ENCODE data around the gene TTLL10.

Gene TTLL10

DNA sequence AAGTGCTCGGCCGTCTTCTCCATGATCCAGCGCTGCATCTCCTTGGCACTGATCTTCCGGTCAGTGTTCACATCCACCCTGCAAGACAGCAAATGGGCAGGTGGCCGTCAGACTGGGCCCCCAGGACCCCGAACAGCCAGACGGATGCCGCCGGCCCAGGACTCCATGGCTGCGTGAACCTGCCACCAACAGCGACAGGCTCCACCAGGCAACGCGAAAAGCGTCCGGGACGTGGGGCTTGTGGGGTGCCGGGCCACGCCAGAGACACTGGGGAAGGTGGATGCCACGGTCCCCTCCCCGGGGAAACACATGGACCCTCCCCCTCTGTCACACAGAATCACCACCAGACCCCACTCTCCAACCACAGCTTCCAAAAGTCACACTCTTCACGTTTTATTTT is 50.2 kb downstream of the TTLL10 start:
- DNase-seq: no peak

- DNase-seq: no peak
Measured at GRCh38 chr1:1225238-1225845, 51.7 kb downstream of the TTLL10 start.

DNA sequence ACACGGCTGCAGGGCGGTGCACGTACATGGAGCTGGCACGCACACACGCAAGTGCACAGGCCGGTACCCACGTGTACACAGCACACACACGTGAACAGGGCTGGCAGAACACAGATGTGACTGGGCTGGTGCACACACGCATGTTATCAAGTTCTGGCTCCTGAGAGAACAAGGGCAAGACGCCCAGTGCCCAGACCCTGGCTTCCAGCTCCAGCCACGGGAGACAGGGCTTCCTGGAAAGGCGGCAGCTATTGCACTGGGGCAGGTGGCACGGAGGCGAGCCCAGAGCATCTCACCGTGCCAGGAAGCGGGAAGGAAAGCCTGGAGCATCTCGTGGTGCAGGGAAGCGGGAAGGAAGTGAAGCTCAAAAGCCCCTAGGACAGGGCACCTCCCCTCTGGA is 52.2 kb downstream of the TTLL10 start:
- no peak for DNase-seq

DNA sequence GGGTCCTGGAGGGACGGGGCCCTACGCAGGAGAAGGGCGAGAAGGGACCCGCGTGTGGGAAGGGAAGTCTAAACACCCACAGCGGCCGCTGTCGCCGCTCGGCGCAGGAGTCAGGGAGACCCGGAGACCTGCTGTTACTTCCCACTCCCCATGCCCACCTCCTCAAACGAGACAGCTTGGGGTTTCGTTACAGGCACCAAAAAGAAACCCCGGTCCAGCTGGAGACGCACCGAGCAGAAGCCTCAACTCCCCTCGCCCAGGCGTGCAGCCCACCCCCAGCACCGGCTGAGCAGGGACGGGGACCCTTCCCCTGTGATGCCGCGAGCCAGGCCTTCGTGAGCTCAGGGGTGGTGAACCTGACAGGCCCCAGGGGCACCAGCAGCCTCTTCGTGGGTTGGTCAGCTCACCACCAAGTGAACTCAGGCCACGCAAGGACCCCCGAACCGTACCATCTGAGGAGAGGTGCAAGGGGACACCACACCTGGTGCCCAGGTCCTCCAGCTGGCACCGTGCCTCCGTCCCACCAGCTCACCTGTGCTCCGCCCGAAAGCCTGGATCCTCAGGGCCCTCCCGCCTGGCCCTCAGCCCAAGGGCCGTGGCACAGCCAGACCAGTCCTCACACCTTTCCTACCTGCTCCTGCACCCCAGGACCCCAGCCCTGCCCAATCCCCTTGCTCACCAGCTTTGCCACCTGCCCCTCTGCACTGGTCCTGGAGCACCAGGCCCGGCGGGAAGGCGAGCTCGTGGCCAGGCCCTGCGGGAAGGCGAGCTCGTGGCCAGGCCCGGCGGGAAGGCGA is 53.1 kb downstream of the TTLL10 start:
- DNase-seq: no peak

GRCh38 chr1:1227386-1227785 is 53.7 kb downstream of the TTLL10 start:
- DNase-seq: no peak

DNA sequence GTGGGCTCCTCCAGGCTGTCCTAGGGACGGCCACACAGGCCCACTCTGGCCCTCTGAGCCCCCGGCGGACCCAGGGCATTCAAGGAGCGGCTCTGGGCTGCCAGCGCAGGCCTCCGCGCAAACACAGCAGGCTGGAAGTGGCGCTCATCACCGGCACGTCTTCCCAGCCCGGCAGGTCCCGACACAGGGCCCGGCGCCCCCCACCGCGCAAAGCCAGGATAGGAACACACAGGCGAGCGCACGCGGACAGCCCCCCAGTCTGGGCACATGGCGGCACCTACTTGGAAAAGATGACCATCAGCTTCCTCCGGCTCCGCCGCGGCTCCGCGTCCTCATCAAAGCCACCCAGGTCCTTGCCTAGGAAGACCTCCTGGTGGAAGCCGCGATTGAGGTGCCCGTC is 54.5 kb downstream of the TTLL10 start:
- DNase-seq: no peak

DNA sequence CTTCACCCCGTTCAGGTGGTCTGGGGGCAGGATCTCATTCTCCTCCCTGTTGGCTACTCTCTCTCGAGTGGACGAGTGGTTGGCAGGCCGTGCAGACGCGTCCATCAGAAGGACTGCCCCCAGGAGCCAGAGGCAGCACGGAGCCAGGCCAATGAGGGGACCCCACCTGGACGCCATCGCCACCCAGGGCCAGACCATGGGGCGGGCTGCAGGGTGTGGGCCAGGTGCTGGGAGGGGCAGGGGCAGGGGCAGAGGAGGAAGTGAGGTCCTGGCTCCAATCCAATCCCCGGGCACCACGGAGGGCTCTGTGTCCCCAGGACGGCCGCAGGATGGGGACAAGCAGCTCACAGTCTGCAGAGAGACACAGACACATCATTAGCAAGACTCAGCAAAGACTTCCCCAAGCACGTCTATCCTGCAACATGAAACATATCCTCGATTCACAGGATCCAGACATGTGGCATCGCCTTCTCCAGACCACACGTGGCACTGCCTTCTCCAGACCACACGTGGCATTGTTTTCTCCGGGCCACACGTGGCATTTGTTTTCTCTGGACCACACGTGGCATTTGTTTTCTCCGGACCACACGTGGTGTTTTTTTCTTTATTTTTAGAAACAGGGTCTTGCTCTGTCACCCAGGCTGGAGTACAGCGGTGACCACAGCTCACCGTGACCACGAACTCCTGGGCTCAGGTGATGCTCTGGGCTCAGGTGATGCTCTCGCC is 55.1 kb downstream of the TTLL10 start:
- no peak for DNase-seq

DNA sequence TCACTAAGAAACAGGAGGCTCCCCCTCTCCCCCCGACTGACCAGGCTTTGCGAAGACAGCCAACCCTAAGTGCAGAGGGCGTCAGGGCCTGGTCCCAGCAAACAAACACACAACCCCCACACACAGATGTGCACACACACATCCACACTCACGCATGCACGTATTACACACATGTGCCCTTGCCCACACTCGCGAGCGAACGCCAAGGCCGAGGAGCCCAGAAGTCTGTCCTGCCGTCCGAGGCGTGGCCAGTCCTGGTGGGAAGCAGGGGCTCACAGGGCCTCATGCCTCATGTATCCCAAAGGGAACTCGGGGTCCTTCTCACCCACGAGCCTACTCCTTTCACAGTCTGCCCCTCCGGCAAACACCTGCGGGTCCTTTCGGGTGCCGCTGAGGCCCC is 56.1 kb downstream of the TTLL10 start:
- DNase-seq: no peak

DNA sequence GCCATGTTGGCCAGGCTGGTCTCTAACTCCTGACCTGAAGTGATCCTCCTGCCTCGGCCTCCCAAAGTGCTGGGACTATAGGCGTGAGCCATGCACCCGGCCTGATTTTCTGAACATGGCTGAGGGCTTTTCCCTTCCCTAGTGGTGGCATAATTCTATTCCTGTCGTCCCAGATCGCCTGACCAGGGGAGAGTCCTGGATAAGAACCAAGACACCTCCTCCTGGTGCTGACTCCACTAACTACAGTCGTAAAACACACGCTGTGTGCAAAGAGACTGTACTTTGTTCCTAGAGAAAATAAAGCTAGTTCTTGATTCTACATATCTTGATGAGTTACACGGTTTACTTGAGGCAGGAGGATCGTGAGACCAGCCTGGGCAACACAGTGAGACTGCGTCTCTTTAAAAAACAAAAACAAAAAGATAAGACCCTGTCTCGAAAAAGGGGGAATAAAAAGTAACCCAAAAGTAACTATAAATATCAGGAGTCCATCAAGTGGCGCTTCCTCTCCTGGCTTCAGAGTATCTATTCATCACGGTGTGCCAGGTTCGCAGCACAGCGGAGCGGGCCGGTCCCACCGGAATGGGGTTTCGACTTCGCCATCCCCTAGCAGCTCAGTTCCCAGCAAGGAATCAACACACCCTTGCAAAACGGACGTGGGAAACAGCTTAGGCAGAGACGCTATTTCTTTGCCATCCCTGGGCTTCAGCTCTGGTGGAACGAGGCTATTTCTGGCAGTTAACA is 57.1 kb downstream of the TTLL10 start:
- DNase-seq: no peak

DNA sequence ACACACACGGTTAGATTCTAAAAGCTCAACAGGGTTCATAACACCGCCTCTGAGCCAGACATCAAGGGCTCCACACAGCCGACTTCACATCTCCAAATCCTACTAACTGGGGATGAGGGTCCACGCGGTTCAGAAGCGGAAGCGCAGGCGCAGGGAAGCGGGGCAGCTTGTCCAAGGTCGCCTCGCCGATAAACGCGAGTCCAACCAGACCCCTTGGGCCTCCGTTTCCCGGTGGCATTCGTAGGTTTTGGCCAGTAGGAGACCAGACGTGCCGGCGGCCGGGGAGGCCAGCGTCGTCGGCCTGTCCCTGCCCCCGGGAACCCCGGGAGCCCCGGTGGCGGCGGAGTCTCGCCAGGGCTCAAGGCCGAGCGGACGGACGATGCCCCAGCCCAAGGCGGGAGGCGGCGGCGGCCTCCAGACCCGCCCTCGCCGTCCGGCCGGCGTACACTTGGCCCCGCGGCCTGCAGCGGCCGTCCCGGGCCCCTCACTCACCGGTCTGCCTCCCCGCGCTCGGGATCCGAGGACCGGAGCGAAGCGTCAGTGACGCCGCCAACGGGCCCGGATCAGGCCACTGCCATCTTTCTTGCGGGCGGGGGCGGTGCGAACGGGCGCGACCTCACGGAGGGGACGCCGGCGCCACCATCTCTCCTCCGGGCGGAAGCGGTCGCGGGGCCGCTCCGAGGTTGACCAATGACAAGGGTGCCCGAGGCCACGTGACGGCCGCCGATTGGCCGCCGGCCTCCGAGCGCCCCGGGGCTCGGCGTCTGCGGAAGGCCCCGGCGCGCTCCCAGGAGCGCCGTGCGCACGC is 57.9 kb downstream of the TTLL10 start, which contains the start of gene SDF4:
SDF4 (minus strand) TSS at position 602 of the 808 bp plus-strand sequence. CDS start 3,229 bp downstream, outside the sequence.
- DNase-seq: peak; percentile 89

DNA sequence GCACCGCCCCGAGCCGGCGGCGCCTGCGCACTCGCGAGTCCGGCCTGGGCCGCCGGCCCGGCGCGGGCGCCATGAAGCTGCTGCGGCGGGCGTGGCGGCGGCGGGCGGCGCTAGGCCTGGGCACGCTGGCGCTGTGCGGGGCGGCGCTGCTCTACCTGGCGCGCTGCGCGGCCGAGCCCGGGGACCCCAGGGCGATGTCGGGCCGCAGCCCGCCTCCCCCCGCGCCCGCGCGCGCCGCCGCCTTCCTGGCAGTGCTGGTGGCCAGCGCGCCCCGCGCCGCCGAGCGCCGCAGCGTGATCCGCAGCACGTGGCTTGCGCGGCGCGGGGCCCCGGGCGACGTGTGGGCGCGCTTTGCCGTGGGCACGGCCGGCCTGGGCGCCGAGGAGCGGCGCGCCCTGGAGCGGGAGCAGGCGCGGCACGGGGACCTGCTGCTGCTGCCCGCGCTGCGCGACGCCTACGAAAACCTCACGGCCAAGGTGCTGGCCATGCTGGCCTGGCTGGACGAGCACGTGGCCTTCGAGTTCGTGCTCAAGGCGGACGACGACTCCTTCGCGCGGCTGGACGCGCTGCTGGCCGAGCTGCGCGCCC is 58.6 kb downstream of the TTLL10 start, which contains the start of gene B3GALT6:
B3GALT6 (plus strand) TSS at position 30 of the 588 bp plus-strand sequence; CDS start at position 72, 42 bp downstream.
- DNase-seq: no peak

DNA sequence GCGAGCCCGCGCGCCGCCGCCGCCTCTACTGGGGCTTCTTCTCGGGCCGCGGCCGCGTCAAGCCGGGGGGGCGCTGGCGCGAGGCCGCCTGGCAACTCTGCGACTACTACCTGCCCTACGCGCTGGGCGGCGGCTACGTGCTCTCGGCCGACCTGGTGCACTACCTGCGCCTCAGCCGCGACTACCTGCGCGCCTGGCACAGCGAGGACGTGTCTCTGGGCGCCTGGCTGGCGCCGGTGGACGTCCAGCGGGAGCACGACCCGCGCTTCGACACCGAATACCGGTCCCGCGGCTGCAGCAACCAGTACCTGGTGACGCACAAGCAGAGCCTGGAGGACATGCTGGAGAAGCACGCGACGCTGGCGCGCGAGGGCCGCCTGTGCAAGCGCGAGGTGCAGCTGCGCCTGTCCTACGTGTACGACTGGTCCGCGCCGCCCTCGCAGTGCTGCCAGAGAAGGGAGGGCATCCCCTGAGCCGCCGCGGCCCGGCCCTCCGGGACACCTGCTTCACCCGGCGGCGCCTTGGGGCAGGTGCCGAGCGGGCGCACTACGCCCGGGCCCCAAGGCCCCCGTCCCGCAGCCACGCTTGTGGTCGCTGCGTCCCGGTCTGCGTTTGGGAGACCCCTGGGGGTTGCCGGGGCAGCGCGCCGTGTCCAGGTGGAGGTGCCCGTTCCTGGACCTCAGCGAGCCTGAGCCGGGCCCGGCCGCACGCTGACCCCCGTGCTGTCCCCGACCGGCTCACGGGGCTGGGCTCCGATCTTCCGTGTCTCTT is 59.3 kb downstream of the TTLL10 start:
- DNase-seq: no peak

- DNase-seq: no peak
Measured at GRCh38 chr1:1233567-1233892, 59.9 kb downstream of the TTLL10 start.

- DNase-seq: no peak
Measured at GRCh38 chr1:1234180-1234808, 60.6 kb downstream of the TTLL10 start.

DNA sequence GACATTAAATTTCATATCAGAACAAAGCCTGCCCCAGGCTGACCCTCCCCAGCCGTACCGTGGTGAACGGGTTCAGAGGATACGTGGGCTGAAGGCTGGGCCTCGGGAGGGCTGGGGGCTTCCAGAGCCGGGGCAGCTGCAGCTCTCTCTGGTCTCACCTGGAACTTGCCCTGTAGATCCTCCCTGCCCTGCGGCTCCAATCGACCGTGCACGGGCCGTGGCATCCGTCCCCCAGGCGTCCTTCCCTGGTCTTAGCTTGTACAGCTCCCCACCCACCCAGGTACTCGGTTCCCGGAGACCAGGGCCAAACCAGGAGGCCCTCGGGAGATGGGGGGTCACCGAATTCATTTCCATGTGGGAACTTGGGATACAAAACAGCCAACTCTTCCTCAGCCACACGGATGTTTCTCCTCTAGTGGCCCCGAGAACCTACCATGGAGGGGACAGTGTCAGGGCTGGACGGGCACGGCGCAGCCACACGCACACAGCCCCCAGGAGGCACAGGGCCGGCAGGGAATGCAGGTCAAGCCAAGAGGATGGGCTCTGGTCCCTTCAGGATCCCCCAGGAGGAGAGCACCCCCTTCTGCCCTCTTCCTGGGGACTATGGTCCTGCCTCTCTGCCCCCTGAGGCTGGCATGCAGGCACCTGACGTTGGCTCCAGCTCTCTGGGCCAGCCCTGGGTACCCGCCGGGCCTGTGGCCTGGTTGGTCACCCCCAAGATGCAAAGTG is 61.5 kb downstream of the TTLL10 start:
- no peak for DNase-seq

DNA sequence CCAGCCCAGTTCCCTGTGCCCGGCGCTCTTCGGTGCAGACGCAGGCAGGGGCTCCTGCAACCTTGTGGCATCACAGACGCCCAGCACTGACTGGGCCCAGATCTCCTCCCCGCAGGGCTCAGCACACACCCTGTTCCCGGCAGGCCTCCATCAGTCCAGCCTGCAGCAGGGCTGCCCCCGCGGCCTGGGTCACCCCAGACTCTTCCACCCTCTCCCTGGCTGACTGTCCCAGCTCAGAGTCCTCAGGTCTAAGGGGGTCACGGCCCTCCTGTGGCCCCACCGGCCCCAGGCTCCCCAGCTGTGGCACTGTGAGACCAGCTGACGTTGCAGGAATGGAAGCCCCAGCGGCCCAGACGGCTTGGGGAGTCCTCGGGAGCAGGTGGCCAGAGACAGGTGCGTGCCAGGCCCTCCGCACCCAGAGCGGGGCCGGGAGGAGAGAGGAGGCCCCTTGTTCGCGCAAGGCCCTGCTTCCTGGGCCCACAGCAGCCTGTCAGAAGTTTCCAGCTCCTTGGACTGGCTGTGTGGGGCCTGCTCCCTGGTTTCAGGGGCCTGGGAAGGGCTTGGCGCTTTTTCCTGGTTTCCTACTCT is 62.6 kb downstream of the TTLL10 start:
- DNase-seq: no peak

- DNase-seq: no peak
Measured at GRCh38 chr1:1236945-1237873, 63.5 kb downstream of the TTLL10 start.

Measured in SHP77 treated with DMSO at 0.1 percent for 48 hours (cell line).